NCI-H2227 treated with DMSO at 0.1 percent for 48 hours (cell line): Measurements from ENCODE around the gene FASN.

Experiments
- DNase-seq: peaks from one replicate; lab custom pipeline; 2025; lab: John Stamatoyannopoulos, UW

Gene FASN

DNA sequence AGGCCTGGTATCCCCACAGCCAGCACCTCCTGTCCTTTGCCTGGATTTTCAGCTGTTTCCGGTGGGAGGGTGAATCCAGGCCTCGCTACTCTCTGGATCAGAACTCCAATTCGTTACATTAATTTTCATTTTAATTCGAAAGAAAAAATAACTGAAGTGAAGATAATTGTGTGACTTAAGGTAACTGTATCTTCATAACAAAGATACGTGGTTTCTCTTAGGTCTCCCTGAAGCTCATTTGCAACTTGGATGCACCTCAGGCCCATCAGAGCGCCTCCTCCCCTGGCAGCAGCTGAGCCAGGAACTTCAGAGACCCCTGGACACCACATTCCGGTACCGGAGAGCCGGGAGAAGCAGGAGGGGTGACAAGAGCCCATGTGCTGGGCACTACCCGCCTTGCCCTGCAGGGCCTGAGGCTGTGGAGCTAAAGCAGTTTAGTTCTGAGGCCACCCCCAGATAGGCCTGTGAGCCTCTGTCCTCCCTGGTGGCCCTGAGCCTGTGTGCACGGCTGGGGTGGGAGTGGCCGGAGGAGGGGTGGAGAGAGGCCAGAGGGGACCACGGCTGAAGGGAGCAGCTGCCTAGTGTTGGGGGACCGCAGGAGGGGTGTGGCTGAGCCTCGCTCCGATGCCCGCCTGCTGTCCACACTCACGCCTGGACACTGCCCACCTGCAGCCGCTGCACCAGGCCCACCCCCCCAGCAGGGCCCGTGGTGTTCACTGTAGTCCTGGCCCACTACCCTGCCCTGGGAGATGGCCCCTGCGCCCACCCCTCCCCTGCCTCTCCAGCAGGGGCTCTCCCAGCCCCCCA lies 21.0 kb downstream of the FASN start:
- DNase-seq: no peak

DNA sequence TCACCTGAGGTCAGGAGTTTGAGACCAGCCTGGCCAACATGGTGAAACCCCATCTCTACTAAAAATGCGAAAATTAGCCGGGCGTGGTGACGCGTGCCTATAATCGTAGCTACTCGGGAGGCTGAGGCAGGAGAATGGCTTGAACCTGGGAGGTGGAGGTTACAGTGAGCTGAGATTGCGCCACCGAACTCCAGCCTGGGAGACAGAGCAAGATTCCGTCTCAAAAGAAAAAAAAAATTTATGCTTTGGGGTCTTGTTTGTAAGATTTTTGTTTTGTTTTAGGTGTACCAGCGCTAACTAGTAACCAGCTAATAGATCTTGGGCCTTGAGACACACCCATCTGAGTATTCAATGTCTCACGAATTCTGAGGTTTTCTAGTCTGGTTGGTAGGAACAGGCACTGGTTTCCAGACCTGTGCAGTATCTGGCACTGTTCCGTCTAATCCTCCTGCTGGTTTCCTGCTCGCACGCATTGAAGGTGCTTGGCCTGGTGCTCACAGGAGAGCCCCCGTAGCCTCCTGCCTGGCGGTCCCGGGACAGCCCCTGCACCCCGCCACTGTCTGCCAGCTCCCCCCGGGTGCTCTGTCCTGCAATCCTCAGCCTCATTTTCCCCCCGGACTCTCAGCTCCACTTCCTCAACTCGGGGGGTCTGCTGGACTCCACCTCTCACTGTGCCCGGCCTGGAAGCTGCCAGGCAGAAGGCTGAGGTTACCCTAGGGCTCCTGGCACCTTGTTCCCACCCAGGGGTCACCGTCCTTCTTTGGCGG lies 21.8 kb downstream of the FASN start:
- no peak for DNase-seq

GRCh38 chr17:82073446-82073845 lies 24.6 kb downstream of the FASN start:
- no peak for DNase-seq

GRCh38 chr17:82072827-82073226 lies 25.2 kb downstream of the FASN start:
- DNase-seq: no peak

DNA sequence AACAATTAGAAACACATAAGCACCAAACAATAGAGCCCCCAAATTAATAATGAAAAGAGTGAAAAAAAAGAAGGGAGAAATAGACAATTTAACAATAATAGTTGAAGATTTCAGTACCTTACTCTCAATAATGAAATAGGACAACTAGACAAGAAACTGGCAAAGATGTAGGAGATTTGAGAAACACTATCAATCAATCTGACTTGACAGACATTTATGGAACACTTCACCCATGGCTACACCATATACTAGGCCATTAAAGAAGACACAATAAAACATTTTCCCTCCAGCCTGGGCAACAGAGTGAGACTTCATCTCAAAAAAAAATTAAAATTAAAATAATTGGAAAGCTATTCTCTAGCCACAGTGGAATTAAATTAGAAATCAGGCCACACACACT lies 27.4 kb downstream of the FASN start:
- DNase-seq: no peak

- no peak for DNase-seq
Measured at GRCh38 chr17:82065638-82066303, 32.3 kb downstream of the FASN start, which contains the start of gene DUS1L. TSS of gene DUS1L (minus strand) at chr17:82065804. CDS start at chr17:82065059, 745 bp downstream.

DNA sequence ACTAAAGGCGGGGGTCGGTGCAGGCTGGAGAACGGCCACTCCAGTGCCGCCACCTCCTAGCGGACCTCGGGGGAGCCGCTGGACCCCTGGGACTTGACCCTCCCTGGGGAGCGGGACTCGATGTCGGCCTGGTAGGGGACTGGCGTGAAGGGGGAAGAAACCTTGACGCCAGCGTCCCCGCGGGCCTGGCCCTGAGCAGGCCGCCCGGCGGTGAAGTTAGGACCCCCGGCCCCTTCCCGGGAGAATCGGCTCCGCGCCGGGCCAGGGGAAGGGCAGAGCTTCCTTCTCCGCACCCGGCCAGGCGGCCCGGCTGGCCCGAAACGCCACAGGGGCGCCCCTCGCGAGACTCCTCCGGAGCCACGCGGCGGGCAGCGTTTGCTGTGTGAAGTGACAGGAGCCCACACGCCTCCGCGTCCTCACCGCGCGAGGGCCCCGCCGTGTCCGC lies 32.8 kb downstream of the FASN start:
- no peak for DNase-seq

DNA sequence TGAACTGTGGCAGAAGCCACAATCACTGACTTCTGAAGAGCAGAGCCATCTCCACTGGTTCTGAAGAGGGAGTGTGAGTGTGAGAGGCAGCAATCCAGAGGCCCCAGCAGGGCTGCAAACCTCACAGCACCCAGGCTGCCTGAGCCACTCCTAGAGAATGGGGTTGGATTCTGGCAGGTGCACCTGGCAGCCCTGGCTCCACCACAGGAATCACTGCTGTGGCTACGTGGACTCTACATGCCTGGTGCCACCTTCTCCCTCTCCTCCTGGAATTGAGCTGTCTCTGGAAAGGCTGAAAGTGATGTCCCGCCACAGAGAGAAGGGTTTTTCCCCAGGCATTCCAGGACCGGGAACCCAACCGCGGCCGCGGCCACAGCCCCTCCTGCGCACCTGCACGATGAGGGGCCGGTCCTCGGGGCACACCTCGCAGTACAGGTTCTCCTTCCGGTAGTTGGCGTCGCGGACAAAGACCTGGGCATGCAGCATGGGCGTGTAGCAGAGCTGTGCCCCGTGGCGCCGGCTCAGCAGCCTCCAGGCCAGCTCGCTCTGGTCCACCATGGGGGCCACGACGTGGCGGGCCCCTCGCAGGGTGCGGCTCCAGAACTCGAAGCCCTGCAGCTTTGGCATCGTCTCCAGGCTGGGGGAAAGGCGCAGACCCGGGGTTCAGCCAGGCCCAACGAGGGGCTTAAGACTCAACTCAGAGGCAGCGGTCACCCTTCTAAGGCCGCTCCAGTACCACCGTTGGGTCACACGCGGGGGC lies 33.4 kb downstream of the FASN start:
- no peak for DNase-seq

GRCh38 chr17:82063424-82064415 lies 34.3 kb downstream of the FASN start:
- DNase-seq: no peak

DNA sequence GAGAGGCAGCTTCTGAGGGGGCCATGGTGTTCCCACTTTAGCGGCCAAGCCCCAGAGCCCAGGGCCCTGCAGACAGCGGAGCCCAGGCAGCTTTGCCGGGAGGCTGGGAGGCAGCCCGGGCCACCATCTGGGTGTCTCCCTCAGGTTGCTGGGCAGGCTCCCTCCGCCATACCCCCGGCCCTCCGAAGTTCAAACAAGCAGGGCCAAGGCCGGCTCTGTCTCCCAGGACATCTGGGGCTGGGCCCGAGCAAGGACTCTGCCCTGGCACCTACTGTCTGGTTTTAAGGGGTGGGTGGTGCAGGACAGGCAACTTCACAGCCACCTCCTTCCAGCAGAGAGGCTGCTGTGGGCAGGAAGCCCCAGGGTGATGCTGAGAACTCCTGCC lies 35.1 kb downstream of the FASN start:
- DNase-seq: no peak

GRCh38 chr17:82062076-82062983 lies 35.7 kb downstream of the FASN start:
- no peak for DNase-seq

DNA sequence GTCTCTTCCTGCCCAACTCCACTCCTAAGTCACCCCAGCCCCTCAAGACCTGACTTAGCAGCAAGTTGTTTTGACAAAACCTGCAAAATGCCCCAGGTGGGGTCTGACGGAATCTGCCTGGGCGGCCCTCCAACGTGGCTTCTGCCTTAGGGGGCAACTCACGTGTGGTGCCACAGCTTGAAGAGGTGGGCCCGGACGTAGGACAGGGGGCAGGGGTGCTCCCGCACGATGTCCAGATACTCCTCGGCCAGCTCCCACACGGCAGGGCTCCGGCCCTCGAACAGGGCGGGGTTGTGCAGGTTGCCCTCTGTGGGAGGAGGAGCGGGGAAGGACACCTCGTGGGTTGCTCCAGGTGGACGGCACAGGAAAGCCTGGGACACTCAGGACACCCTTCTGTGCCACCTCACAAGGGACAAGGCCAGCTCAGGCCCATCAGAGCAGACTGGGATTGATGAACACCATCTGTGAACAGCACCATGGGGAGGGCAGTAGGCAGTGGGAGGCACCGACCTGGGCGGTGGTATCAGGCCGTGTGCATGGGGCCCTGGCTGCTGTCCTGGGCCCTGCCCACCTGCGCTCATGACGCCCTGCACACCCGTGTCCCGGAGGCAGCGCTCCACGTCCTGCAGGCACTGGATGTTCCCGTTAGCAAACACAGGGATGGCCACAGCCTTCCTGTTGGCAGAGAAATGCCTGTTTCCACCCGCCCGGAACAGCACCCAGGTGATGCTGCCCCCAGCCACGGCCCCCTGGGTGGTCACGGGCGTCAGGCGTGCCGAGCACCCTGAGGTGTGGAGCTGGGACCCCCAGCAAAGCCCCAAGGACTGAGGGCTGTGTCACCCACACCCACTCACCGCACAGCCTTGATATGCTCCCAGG lies 36.8 kb downstream of the FASN start:
- no peak for DNase-seq

GRCh38 chr17:82060614-82061013 lies 37.4 kb downstream of the FASN start:
- no peak for DNase-seq

GRCh38 chr17:82060001-82060380 lies 38.0 kb downstream of the FASN start:
- no peak for DNase-seq

- no peak for DNase-seq
Measured at GRCh38 chr17:82059272-82060000, 38.6 kb downstream of the FASN start.

- DNase-seq: no peak
Measured at GRCh38 chr17:82058855-82059249, 39.2 kb downstream of the FASN start.

DNA sequence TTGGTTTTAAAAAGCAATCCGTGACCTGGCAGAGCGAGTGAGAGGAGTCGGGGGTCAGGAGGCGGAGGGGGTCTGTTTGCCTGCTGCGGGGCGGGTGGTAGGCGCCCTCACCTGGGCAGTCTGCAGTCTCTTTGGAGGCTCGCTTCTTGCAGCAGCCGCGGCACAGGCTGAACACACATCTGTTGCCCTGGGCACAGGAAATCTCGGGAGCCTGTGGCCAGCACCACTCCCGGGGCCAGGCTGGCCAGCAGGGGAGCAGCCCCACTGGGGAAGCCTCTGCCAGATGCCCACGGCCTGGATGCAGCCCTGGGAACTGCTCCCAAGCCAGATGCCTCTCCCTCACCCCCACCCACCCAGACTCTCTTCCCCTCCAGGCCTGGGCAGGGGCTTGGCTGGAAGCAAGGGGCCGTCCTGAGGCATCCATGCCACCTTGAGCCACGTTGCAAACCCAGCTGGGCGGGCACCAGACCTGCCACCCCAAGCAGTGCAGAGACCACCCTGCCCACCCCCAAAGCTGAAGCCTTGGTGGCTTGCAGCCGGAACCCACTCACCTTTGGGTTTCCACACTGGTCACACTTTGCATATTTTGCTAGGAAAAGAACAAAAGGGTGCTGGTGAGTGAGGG lies 39.7 kb downstream of the FASN start:
- no peak for DNase-seq
